PC-9 (cell line): ENCODE measurements around the gene TTC28.

Source experiments
- EZH2 ChIP-seq: fragments of 200-600 bp; sonication (generic); IDR thresholded peaks from 2 replicates; pipeline ENCODE4 v1.8.0; 2017; ENCODE audit warnings: antibody characterized with exemption, low read depth
- TF ChIP-seq, protein P1 (sequence below): fragments of 200-600 bp; sonication (generic); conservative IDR thresholded peaks from 2 replicates; pipeline ENCODE4 v1.6.1; 2017; ENCODE audit warnings: mixed run types, antibody characterized with exemption, mild to moderate bottlenecking, moderate library complexity

DNA sequence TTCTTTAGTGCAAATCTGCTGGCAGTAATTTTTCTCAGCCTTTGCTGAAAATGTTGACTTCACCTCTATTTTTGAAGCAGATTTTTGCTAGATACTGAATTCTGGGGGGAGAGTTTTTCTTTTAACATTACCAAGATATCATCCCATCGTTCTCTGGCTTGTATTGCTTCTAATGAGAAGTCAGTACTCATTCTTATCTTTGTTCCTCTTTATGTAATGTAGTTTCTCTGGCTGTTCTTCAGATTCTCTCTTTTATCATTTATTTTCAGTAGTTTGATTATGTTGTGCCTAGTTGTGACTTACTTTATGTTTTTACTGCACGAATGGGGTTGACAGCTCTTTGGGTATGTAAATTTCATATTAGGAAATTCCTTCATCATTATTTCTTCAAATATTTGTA is 441.9 kb downstream of the TTC28 start:
- TF ChIP-seq, protein P1, sequence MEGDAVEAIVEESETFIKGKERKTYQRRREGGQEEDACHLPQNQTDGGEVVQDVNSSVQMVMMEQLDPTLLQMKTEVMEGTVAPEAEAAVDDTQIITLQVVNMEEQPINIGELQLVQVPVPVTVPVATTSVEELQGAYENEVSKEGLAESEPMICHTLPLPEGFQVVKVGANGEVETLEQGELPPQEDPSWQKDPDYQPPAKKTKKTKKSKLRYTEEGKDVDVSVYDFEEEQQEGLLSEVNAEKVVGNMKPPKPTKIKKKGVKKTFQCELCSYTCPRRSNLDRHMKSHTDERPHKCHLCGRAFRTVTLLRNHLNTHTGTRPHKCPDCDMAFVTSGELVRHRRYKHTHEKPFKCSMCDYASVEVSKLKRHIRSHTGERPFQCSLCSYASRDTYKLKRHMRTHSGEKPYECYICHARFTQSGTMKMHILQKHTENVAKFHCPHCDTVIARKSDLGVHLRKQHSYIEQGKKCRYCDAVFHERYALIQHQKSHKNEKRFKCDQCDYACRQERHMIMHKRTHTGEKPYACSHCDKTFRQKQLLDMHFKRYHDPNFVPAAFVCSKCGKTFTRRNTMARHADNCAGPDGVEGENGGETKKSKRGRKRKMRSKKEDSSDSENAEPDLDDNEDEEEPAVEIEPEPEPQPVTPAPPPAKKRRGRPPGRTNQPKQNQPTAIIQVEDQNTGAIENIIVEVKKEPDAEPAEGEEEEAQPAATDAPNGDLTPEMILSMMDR = no peak
- no peak for TF ChIP-seq EZH2
